ENCODE measurements around the gene TBATA. TPM values are rescaled to one million over a fixed set of nuclear protein-coding genes. Genes with fewer than 3 reads are reported as not detected.
A peak's percentile ranks its signal among the peaks of the same experiment; 100 is the strongest.

Gene TBATA
- total RNA-seq, 1 donor from 2014 or later, result not detected

GRCh38 chr10:70743879-70744278, 41.3 kb downstream of the TBATA start:
- DNase-seq, result no peak

- no peak for DNase-seq
Observed at GRCh38 chr10:70743430-70743788, 41.8 kb downstream of the TBATA start.

DNA sequence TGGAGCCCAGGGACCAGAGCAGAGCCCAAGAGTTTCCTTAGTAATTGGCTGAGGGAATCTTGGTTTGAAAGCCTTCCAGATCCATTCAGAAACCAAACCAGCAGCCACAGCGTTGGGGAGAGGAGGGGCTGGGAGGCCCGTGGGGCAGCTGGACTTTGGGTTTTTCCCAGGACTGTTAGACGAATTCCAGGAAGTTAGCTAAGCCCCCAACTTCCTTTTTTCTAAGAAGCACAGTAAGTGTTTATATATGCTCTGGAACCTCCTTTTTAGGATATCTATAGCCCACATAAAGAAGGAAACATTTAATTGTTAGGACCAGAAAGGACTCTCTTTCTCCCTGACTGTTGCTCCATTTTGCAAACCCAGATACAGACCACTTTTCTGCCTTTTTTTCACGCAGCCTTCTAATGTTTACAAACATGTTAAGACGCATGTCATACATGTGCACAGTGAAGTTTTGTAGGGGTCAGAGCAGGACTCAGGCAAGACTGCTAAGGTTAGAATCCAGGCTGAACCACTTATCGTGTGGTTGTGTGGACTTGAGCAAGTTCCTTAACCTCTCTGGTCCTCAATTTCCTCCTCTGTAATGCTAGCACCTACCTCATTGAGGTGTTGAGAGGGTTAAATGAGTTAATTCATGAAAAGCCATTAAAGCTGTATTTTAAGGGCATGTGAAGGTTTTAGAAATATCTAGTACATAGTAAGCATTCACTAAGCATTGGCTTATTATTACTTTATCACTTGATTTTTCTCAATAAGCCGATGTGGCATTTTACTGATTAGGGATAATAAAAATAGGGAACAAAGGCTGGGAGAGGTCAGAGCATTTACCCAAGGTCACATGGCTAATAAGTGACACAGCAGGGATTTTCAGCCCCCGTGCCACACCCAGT, 42.4 kb downstream of the TBATA start:
- DNase-seq, result peak; percentile 50

- DNase-seq, result peak; percentile 24
Observed at GRCh38 chr10:70740406-70741288, 44.5 kb downstream of the TBATA start.

- no peak for DNase-seq
Observed at GRCh38 chr10:70738761-70739121, 46.4 kb downstream of the TBATA start.

DNA sequence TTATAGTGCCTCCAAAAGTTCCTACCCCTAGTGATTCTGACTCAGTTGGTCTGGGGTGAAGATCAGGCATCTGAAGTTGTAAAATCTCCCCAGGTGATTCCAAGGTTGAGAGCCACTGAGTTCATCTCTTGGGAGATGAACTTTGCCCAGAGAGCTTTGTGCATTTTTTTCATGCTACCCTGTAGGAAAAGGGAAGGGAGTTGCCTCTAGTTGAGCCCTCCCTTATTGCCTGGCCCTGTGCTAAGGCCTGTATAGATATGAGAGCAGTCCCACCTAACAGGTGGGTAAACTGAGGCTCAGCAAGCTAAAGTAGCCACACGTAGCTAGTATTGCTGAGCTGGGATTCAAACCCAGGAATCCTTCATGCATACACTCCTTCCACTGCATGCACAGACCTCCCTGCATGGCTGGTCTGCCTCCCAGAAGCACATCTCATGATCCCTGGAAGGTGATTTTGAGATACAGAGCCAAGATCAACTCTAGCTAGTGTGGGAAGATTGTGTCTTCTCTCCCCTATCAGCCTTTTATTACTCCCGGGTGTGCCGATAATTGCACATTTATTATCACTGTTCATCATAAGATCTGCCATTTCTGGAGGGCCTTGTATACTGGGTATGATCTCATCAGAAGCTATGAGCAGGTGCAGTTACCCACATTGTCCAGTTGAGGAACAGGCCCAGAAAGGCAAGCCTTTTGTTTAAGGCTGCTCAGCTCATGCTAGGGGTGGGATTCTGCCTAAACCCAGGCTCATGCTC, 47.0 kb downstream of the TBATA start:
- no peak for DNase-seq

- no peak for DNase-seq
Observed at GRCh38 chr10:70737250-70737649, 47.9 kb downstream of the TBATA start.

DNA sequence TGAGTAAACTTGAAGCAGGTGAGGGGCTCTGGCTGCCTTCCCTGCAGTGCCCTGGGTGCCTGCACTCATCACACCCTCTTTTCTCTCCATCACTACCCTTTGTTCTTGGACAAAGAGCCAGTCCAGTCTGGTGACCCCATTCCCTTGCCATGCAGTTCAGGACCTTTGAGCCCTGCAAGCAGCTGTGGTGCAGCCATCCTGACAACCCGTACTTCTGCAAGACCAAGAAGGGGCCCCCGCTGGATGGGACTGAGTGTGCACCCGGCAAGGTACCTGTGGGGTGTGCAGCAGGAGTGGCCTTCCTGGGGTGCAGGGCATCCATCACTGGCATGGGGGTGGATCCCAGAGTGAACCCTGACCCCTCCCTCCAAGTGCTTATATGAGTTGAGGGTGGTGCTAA, 48.7 kb downstream of the TBATA start:
- DNase-seq, result no peak

DNA sequence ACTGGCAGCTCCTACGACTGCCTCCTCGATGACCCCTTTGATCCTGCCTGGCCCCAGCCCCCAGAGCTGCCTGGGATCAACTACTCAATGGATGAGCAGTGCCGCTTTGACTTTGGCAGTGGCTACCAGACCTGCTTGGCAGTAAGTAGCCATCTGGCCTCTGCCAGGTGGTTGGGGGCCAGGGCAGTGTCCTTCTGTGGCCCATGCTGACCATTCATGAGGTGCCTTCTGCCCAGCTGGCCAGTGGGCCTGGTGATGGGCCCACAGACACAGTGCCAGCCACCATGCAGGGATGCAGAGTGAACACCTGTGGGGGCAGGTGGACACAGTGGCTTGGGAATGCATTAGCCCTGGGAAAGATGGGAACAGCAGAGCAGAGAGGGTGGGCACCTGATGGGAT, 50.0 kb downstream of the TBATA start:
- no peak for DNase-seq

DNA sequence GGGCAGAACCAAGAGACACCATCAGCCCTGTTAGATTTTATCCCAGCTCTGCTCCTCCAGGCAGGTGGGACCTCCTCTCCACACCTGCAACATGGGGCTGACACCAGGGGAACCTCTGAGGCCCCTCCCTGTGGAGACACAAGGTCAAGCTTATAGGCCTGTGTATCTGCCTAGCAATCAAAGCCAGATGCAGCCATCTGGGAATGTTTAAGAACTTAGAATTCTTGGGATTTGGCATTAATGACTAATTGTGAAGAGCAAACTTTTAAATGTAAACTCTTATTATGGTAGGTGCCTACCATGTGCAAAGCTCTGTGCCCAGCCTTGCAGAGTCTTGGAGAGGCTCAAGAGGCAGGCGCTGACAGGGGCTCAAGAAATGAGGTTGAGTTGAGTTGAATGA, 52.1 kb downstream of the TBATA start:
- no peak for DNase-seq

- no peak for DNase-seq
Observed at GRCh38 chr10:70732569-70732968, 52.6 kb downstream of the TBATA start.

DNA sequence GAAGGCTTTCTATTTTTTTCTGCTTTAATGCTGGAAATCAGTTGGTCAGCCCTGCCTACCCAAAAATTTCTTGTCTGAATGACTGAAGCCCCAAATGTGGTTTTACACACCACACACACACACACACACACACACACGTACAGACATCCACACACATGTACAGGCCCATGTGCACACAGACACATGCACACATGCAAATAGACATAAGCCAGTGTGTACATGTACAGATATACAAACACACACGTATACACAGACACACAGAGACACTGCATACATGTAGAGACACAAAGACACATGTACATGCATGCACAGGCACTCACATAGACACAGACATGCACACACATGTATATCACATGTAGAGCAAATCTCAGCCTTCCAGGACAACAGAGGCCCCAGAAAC, 54.2 kb downstream of the TBATA start:
- no peak for DNase-seq

DNA sequence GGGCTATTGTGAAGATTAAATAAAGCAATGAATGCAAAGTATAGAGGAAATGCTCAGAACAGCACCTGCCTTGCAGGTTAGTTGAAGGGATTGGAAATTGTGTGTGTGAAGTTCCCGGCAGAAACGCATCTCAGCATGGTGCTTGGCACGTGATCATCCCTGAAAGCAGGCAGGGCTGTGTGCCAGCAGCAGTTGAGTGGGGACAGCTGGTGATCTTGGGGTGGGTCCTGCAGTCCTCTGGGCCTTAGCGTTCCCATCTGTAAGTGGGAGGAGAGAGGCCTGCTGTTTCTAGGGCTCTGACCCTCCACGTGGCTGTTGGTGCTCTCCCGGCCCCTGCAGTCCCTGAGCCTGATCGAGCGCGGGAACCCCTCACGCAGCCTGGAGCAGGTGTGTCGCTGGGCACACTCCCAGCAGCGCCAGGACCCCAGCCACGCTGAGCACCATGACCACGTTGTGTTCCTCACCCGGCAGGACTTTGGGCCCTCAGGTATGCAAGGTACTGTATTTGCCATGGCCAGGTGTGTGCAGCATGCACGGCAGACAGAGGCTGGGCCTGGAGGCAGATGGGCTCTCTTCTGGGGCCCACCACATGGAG, 55.3 kb downstream of the TBATA start:
- DNase-seq, result no peak

- DNase-seq, result no peak
Observed at GRCh38 chr10:70728328-70728727, 56.8 kb downstream of the TBATA start.

- DNase-seq, result no peak
Observed at GRCh38 chr10:70726909-70727495, 58.2 kb downstream of the TBATA start.

- DNase-seq, result no peak
Observed at GRCh38 chr10:70723771-70724170, 61.4 kb downstream of the TBATA start.

DNA sequence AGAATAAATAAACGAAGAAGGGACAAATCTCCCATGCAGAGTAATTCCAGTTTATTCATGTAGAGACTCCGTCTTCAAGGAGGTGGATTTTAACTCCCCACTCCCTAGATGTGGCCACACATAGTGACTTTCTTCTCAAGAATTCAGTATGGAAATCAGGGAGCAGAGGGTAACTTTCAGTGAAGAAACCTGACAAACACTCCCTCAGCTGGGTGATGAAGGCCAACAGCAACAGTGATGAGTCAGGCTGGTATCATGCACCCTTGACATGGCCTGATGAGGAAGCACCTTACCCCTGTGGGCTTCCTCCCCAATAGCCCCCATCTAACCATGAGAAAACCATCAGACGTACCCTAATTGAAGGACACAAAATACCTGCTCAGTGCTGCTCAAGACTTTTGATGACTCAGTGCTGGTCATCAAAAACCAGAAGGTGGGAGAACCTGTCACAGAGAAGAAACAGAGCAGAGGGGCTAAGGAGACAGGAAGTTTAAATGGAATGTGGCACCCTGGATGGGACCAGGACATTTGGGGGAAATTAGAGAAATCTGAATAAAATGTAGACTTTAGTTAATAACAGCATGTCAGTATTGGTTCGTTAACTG, 62.3 kb downstream of the TBATA start:
- DNase-seq, result no peak
